HepG2 (cell line): ENCODE data around the gene PAK6. TPM values are rescaled to one million over a fixed set of nuclear protein-coding genes. Genes with fewer than 3 reads are reported as not detected.

Experiments used
- ATAC-seq: fragments of 200-7000 bp; cut with Tn5 transposase; 3 replicates; pipeline ENCODE4 v1.9.1; 2020; ENCODE audit warnings: mild to moderate bottlenecking, moderate library complexity
- BruUV-seq: library from RNA; stranded (reverse); fragments of 400-500 nt; replicated peaks from 2 replicates; lab custom pipeline; 2021; lab: Mats Ljungman, UMichigan
- CTCF ChIA-PET: fragments of 300-600 bp; formaldehyde crosslinking; extraction: SDS; loops from one replicate; lab custom pipeline; 2021; ENCODE audit warnings: low total read pairs, inconsistent platforms, low intra/inter-chr PET ratio; lab: Yijun Ruan, JAX
- POLR2A ChIA-PET: fragments of 350-600 bp; sonication (Branson Sonifier 250); formaldehyde crosslinking; loops from one replicate; lab custom pipeline; 2020; ENCODE audit warnings: antibody characterized with exemption, inconsistent platforms; lab: Yijun Ruan, JAX
- DNase-seq: peaks from one replicate; pipeline ENCODE4 v3.0.0-alpha.2; 2015; ENCODE audit warnings: low spot score
- FAIRE-seq: peaks from 3 replicates; lab custom pipeline; 2011; peaks lifted over from hg19 to GRCh38; lab: Jason Lieb, UNC
- H2AFZ ChIP-seq: one replicate; pipeline ENCODE4 v1.6.1; 2011; ENCODE audit warnings: low read length, inconsistent platforms
- H3K27ac ChIP-seq: fragments of 300-600 bp; 3 replicates; pipeline ENCODE4 v1.8.0; 2011; ENCODE audit warnings: mixed run types, mild to moderate bottlenecking, mixed read lengths, low read length, inconsistent platforms; ENCODE audit not compliant: insufficient read depth; ENCODE audit errors: extremely low read length
- H3K27me3 ChIP-seq, 2 experiments: fragments of 200-600 bp in 1 of 2; 2 replicates in 1 of 2; 3 replicates in 1 of 2; pipeline versions ENCODE4 v1.6.0 to v1.8.0; 2011; ENCODE audit warnings: low read length in 2 of 2, mild to moderate bottlenecking in 2 of 2, moderate library complexity in 2 of 2, inconsistent platforms in 1 of 2; ENCODE audit not compliant: insufficient read depth in 2 of 2, control insufficient read depth in 1 of 2
- H3K36me3 ChIP-seq, 2 experiments: fragments of 200-600 bp in 1 of 2; replicated peaks in 1 of 2; 2 replicates in 1 of 2; 3 replicates in 1 of 2; pipeline versions ENCODE4 v1.5.1 to v1.8.0; 2011; ENCODE audit warnings: low read length in 2 of 2, inconsistent platforms in 1 of 2; ENCODE audit not compliant: insufficient read depth in 2 of 2, control insufficient read depth in 1 of 2
- H3K4me1 ChIP-seq: 2 replicates; pipeline ENCODE4 v1.5.1; 2012; ENCODE audit warnings: low read length, inconsistent platforms; ENCODE audit not compliant: insufficient read depth
- H3K4me2 ChIP-seq: 2 replicates; pipeline ENCODE4 v1.6.0; 2011; ENCODE audit warnings: low read depth, low read length, inconsistent platforms
- H3K4me3 ChIP-seq, 3 experiments: fragments of 200-600 bp in 1 of 3; sonication (generic), shearing (Covaris generic) in 1 of 3; replicated peaks in 1 of 3; 2 replicates each; pipeline ENCODE4 v1.5.1; 2011 to 2016; ENCODE audit warnings: low read length in 3 of 3, inconsistent platforms in 2 of 3, low read depth in 2 of 3, mild to moderate bottlenecking in 2 of 3, control low read depth in 1 of 3, mixed read lengths in 1 of 3; ENCODE audit not compliant: insufficient read depth in 1 of 3
- H3K79me2 ChIP-seq: one replicate; pipeline ENCODE4 v1.6.1; 2011; ENCODE audit warnings: low read length, inconsistent platforms; ENCODE audit not compliant: insufficient read depth
- H3K9ac ChIP-seq: 2 replicates; pipeline ENCODE4 v1.6.0; 2011; ENCODE audit warnings: mild to moderate bottlenecking, low read depth, low read length, inconsistent platforms; ENCODE audit not compliant: insufficient read depth
- H3K9me3 ChIP-seq: 2 replicates; pipeline ENCODE4 v1.5.1; 2012; ENCODE audit warnings: mild to moderate bottlenecking, low read length
- H4K20me1 ChIP-seq: 2 replicates; pipeline ENCODE4 v1.6.0; 2011; ENCODE audit warnings: inconsistent platforms, mild to moderate bottlenecking, low read length, moderate library complexity; ENCODE audit not compliant: insufficient read depth
- ARID5B ChIP-seq: IDR thresholded peaks from 2 replicates; pipeline ENCODE4 v1.4.0; 2020; ENCODE audit warnings: mild to moderate bottlenecking, missing genetic modification reagents
- GTF3A ChIP-seq: sonication (generic); formaldehyde crosslinking; conservative IDR thresholded peaks from 2 replicates; pipeline ENCODE4 v1.4.0; 2020; ENCODE audit warnings: mild to moderate bottlenecking, missing genetic modification reagents
- KLF12 ChIP-seq: sonication (generic); formaldehyde crosslinking; IDR thresholded peaks from 2 replicates; pipeline ENCODE4 v1.4.0; 2020; ENCODE audit warnings: missing genetic modification reagents, borderline replicate concordance
- MXD3 ChIP-seq: IDR thresholded peaks from 2 replicates; pipeline ENCODE4 v1.6.1; 2016; ENCODE audit warnings: mild to moderate bottlenecking, missing biosample characterization, missing genetic modification reagents
- NCOA5 ChIP-seq: sonication (generic); formaldehyde crosslinking; IDR thresholded peaks from 2 replicates; pipeline ENCODE4 v1.4.0; 2020; ENCODE audit warnings: missing genetic modification reagents
- POLR2AphosphoS2 ChIP-seq: IDR thresholded peaks from 2 replicates; pipeline ENCODE4 v1.6.1; 2011; ENCODE audit warnings: low read depth, low read length, improper control_type of control experiment
- ZNF367 ChIP-seq: sonication (generic); formaldehyde crosslinking; IDR thresholded peaks from 2 replicates; pipeline ENCODE4 v1.4.0; 2020; ENCODE audit warnings: missing genetic modification reagents, borderline replicate concordance
- ZNF513 ChIP-seq: sonication (generic); formaldehyde crosslinking; conservative IDR thresholded peaks from 2 replicates; pipeline ENCODE4 v1.5.0; 2020; ENCODE audit warnings: missing genetic modification reagents
- ZNF646 ChIP-seq: sonication (generic); formaldehyde crosslinking; IDR thresholded peaks from 2 replicates; pipeline ENCODE4 v1.9.0; 2021; ENCODE audit warnings: mild to moderate bottlenecking, missing genetic modification reagents
- ZNF790 ChIP-seq: sonication (generic); formaldehyde crosslinking; IDR thresholded peaks from 2 replicates; pipeline ENCODE4 v1.8.0; 2022; ENCODE audit warnings: missing genetic modification reagents, mild to moderate bottlenecking, borderline replicate concordance
- ZNF841 ChIP-seq: sonication (generic); formaldehyde crosslinking; IDR thresholded peaks from 2 replicates; pipeline ENCODE4 v1.8.1; 2023; ENCODE audit warnings: missing genetic modification reagents, borderline replicate concordance
- WGBS: methylation state at CpG from one replicate; pipeline ENCODE4 v1.1.6; 2017; ENCODE audit warnings: low lambda C conversion rate; 5-methylcytosine and 5-hydroxymethylcytosine counted together
- in situ Hi-C: cut with HindIII; loops from 2 replicates; pipeline ENCODE4 v1.10.0; 2017; ENCODE audit warnings: low pct_unique_long_range_greater_than_20kb; ENCODE audit not compliant: extremely low pct_ligation_motif_present
- intact Hi-C: fragments of 100-400 bp; cut with micrococcal nuclease; formaldehyde crosslinking; loops from one replicate; pipeline ENCODE4 v1.10.0; 2022; ENCODE audit not compliant: unreplicated experiment
- polyA plus RNA-seq, 8 experiments: library from polyadenylated mRNA; depleted of rRNA in 3 of 8; stranded (reverse) in 7 of 8; unstranded in 1 of 8; fragments of >200 nt; fragmentation: Illumina TruSeq in 4 of 8; extraction: Trizol in 4 of 8; gene quantifications; 2 replicates each; pipeline versions ENCODE4 v1.2.1 to v1.2.3, GENCODE V29; 2011 to 2016; ENCODE audit warnings: low read depth in 4 of 8, missing spikeins in 1 of 8, mixed read lengths in 1 of 8; ENCODE audit not compliant: insufficient read depth in 1 of 8
- total RNA-seq, 5 experiments: library from RNA; depleted of rRNA; stranded (reverse); fragments of >200 nt; fragmentation: Illumina TruSeq; extraction: Trizol; gene quantifications; 2 replicates each; pipeline ENCODE4 v1.2.3, GENCODE V29; 2016; ENCODE audit warnings: low read depth in 1 of 5

PAK6 gene
- total and polyA plus RNA-seq, 2 of the 13 experiments (the other 11 are each of a cell fraction or from before 2014, with no cell fraction given), result 0.07 TPM; not detected in 1

GRCh38 chr15:40286794-40287193 lies 47.9 kb downstream of the PAK6 start:
- DNase-seq, result no peak
- Histone ChIP-seq H4K20me1 (no peaks in the 10 kb centered on the region), H3K27me3 (peaks cover 24 to 91% of the 10 kb centered on the region in 2 experiments), H3K36me3 (no peaks in the 10 kb centered on the region), H3K9me3 (no peaks in the 10 kb centered on the region), H3K27ac (no peak overlapping the region), H3K4me2 (no peak overlapping the region), H3K4me3 (no peak overlapping the region), H2AFZ (no peak overlapping the region), H3K79me2 (no peaks in the 10 kb centered on the region), H3K9ac (no peak overlapping the region), H3K4me1 (peaks cover 10% of the 10 kb centered on the region; the same call in 1 of the 2 replicates)
- BruUV-seq, result no TSS peak
- CTCF ChIA-PET, result no interaction called here
- no peak for ATAC-seq
- intact Hi-C loops, result no loop called here
- 10% methylated on average over 4 of the region's 7 CpGs for WGBS
- FAIRE-seq, result no peak
- POLR2A ChIA-PET, result no interaction called here
- in situ Hi-C loops, result no loop called here
- TF ChIP-seq ZNF841 (CRISPR knock-in tag) (no peak), POLR2AphosphoS2 (no peak), KLF12 (CRISPR knock-in tag) (no peak), ZNF367 (CRISPR knock-in tag) (no peak), GTF3A (no peak), ARID5B (no peak), ZNF790 (CRISPR knock-in tag) (no peak), MXD3 (no peak), NCOA5 (no peak), ZNF646 (CRISPR knock-in tag) (no peak), ZNF513 (CRISPR knock-in tag) (no peak)
